CD4-positive, alpha-beta T cell treated with Interleukin-2 at 100 ng/mL for 4 hours (primary cell): ENCODE results near the gene ADM5.

Source experiments
- DNase-seq: peaks from one replicate; pipeline ENCODE4 v3.0.0-alpha.2; 2020; ENCODE audit warnings: low spot score

ADM5 gene

DNA sequence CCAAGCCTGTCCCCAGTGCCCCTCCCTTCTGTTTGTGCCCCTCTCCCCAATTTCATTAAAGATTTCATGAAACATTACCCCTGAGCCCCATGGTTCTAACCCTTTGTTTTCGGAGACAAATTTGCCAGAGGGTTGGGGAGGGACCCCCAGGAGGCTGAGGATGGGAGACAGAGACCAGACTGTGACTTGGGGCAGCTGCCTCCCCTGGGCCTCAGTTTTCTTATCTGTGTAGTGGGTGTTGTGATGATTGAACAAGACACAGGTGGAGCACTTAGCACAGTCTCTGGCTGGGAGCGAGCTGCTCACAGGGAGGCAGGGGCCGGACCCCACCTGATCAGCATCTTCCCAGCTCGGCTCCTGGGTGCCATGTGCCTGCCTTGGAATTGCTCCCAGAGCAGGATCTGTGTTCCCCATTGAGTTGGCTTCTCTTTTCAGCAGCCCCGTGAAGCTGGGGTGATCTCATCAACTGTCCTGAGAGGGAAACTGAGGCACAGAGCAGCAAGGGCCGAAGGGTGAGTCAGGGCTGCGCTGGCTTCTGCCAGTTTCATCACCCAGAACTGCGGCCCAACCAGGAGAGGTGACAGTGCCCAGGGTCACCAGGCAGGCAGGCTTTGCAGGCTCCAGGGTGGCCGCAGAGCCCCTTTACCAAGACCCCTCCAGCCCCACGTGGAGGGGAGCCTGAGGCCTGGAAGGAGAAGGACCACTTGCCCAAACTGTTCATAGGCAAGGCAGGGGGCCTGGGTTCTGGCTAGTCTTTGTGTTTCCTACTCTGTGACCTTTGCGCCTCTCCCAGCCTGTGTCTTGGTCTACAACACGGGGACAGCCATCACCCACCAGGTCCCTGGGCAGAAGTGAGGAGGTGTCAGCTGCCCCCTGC is 30.6 kb upstream of the ADM5 start:
- DNase-seq = no peak

DNA sequence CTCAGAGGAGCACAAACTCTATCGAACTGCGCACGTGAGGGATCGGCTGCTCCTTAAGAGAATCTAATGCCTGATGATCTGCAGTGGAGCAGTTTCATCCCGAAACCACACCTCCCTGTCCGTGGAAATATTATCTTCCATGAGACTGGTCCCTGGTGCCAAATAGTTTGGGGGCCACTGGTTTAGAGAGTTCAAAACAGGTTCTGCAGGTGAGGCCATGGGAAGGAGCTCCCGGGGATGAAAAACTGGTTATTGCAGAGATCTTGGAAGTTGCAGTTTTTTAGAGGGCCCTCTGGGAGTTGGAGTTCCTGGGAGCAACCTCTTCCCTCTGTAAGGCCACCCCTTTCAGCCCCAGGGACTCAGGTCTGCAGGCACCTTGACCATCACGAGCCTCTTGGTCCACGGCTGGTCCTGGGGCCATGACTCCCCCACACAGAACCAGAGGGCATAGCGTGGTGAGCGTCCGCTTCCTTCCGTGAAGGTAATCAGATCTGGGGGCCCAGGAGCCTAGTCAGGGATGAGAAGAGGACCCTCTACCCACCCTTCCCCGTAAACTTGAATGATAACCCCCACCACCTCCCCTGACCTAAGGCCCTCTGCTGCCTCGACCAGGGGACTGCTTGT is 28.9 kb upstream of the ADM5 start:
- no peak for DNase-seq

DNA sequence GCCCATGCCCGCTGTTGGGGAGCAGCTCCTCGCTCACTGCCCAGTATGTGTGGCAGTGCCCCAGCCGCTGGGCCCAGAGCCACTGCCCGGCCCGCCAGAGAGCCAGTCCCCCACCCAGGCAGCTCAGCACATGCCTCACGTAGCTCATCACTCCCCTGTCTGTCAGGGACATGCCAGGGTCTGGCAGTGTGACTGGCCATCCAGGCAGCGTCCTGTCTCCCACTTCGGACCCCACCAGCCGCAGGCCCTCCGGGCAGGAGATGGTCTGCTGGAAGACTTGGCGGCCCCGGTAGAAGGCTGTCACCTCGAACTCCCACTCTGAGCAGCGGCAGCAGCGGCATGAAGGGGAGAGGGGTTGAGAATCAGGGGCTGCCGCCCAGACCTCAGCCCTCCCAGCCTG is 27.4 kb upstream of the ADM5 start:
- no peak for DNase-seq

DNA sequence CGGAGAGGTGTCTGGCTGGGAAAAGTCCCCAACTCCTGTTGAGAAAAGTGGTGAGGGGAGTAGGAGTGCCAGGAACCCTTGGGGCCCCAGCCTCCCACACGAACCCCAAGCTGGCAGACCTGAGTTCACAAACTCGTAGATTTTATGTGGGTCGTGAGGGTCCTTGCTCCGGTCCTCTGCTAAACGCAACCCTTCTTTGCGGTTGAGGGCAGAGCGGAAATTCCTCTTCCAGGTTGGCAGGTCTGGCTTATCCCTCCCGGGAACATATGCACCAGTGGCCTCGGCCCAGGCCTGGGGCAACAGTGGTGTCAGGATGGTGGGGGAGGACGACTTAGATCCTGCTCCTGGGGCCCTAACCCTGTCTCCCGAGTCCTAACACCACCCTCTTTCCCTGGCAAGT is 26.2 kb upstream of the ADM5 start:
- no peak for DNase-seq

DNA sequence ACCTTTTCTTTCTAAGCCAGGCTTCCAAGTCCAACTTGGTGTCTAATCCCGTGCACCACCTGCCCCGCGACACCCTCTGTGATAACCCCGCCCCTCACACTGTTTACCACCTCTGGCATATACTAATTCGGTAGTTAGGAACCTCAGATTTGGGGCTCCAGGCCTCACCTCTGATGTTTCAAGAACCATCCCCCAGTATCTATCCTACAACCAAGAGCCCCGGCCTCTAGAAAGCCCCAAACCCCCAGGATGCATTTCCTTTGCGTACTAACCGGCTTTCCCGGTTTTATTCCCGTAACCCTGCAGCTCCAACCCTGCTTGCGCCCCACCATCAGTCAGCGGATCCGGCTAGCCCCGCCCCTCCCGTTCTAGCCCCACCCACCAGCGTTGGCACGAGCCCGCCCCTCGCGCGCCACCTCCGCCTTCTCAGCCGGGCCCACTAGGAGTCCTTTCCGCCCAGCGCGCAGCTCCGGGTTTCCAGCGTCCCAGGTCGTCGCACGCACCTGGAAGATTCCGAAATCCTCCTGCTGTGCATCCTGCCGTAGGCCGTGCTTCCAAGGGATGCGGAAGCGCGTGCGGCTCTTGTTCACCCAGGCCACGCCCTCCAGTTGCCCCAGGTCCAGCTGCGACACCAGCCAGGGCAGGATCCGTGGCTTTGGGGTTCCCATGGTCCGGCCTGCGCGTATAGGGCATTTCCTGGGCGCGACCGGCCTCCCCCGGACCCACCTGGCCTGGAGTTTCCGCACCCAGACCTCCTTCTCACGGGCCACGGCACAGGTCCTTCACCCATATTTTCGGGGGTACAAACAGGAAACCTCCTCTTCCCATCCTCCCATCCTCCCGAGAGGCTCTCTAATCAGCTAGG is 25.0 kb upstream of the ADM5 start:
- DNase-seq = peak; percentile 91

DNA sequence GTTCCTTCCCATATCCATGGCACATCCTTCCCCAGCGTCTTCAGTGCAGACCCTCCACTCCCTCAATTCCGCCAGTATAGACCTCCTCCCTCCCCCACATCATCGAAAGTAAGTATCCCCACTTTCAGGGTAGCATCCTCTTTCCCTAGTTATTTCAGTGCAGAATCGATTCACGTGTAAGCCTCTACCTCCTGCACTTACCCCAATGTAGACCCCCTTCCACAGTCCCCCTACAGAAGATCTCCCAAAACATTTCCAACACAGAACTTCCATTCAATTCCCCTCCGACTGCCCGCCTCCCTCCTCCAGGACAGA is 24.4 kb upstream of the ADM5 start:
- no peak for DNase-seq

DNA sequence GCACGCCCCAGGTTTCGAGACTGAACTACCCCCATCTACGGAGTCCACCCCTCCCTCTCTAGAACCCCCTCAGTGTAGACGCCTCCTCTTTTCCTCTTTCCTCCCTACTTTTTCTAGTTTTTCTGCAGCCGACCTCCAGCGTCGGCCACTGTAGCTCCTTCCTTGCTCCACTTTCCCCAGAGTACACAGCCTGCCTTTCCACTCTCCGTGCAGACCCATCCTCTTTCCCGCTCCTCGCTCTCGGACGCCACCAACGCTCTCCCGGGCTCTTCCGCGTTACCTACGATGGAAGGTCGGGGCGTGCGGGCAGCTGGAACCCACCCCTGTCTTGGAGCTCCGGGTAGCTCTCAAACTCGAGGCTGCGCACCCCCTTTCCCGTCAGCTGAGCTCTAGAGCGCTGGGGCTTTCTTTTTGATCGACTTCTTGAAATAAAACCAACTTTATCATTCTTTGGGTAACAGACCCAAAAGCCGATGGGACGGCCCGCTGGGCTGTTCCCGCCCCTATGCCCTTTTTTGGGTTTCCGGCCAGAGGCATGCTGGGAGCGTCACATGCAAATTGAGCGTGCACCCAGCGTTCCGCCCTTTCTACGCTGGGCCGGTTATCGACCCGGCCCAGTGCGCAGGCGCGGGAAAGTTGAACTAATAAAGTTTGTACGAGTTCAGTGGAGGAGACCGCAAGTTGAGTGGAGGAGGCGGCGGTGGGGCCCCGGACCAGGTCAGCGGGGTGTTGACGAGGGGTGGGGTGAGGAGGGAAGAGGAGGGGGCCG is 23.9 kb upstream of the ADM5 start, which contains the start of the genes BCL2L12 and IRF3:
Gene BCL2L12, plus strand, starts transcription at position 583 of the 769 bp plus-strand sequence. CDS start 760 bp downstream, outside the sequence.
Gene IRF3, minus strand, starts transcription at position 507 of the 769 bp plus-strand sequence. CDS start 1,019 bp downstream, outside the sequence.
- peak; percentile 100 for DNase-seq

DNA sequence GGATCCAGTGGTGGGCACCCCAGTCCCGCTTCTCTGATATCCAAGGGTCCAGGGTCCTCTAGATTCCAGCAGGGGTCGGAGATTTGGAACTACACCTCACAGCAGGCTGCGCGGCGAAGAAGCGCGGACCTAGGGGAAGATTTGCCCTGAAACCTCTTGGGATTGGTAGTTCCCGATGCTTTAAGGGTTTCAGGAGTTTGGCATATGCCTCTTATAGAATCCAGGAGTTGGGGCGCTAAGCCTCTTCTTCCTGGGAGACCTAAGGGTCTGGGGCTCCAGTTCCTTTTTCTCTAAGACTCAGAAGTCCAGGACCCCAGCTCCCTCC is 23.3 kb upstream of the ADM5 start:
- no peak for DNase-seq

DNA sequence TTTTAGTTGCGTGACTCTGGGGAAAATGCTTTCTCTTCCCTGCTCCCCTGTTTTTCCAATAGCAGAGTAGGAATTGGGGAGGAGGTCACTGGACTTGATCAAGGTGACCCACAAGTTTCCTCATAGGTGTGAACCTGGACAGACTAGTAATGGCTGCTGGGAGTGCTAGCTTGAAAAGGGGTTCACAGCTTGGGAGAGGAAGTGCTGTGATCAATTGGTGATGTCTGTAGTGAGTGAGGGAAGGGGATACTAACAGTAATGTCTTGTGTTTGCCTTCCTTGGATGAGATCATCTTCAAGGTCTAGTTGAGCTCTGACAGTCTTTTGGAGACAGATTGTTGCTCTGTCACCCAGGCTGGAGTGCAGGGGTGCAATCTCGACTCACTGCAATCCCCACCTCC is 21.9 kb upstream of the ADM5 start:
- DNase-seq = no peak

DNA sequence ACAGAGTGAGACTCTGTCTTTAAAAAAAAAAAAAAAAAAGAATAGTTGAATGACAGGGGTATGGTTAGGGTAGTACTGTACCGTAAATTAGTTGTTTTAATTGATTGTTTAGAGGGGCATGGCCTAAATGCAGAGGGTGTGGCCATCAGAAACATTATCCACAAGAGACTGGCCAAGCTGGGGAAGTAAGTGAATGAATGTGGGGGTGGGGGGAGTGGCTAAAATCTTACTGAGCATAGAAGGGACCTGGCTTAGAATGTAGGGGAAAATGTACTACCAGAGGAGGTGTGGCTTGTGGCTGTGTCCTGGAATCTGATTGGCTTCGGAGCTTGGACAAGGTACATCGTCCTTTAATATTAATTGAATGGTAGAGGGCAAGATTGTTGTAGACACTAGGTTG is 19.9 kb upstream of the ADM5 start:
- DNase-seq = no peak

DNA sequence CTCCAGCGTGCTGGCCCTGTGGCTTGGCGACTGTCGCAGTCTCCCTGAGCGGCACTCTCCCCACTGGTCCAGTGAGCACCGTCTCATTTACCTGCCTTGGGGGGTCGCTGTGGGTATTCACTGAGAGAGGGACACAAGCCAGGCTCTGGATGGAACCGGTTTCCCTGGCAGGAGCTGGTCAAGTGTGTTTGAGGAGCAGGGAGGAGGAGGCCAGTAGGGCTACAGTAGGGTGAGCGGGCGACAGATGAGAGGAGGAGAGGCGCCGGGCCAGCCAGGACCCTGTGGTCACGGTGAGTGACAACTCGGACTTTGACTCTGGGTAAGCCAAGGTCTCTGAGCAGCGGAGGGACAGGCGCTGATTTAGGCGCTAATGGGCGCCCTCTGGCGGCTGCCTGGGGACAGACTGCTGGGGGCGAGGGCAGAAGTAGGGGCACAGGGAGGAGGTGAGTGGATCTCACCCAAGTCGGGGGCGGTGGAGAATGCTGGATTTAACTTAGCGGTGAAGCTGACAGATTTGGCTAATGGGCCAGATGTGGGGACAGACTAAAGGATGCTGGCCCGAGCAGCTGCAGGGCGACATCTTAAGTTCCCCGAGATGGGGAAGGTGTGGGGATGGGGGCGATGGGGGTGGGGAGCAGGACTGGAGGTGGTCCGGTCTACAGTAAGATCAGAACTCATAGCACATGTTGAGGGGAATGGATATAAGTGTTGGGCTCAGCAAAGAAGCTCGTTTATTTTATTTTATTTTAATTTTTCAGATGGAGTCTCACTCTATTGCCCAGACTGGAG is 17.1 kb upstream of the ADM5 start:
- DNase-seq = peak; percentile 76

DNA sequence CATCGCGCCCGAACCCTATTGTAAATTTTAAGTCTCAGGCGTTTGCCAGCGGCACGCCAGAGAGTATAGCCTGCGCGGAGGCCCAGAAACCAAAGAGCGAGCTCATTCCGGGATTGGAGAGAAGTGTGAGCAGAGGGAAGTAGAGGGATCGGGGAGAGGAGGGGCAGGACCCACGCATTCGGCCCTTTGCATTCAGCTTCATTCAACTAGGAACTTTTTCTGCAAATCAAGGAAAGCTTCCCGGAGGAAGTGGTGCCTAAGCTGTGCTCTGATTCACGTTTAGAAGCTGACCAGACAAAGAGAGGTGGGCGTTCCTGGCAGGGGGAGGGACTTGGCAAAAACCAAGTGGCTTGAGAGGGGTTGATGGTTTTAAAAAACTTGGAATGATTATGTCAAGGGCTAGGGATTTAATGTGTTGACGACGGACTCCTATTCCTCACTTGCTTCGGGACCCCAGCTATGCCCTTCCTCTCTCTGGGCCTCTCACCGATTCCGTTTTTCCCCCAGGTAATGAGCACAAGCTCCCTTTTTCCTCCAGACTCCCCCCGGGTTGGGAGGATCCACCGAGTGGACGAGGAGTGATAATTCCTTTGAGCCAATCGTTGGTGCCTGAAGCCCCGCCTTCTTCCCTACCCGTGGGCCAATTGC is 13.1 kb upstream of the ADM5 start:
- DNase-seq = no peak

DNA sequence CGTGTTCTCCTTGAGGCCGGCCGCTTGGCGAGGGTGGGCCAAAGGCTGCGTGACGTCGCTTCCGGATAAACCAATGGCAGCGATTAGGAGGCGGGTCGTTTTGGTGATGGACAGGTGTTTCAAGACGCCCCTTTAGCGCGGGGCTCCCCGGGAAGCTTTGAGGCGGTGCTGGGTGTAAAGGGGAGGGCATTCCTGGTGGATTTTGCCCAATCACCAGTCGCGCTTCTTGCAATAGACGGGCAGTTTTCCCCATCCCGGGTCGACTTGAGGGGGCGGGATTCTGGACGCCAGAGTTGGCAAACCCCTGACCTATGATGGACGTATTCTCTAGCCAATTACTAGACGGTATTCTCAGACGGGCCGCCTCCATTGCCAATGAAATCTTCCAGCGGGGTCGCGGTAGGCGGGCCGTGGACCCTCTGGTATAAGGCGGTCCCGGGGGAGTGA is 12.6 kb upstream of the ADM5 start:
- DNase-seq = peak; percentile 100

DNA sequence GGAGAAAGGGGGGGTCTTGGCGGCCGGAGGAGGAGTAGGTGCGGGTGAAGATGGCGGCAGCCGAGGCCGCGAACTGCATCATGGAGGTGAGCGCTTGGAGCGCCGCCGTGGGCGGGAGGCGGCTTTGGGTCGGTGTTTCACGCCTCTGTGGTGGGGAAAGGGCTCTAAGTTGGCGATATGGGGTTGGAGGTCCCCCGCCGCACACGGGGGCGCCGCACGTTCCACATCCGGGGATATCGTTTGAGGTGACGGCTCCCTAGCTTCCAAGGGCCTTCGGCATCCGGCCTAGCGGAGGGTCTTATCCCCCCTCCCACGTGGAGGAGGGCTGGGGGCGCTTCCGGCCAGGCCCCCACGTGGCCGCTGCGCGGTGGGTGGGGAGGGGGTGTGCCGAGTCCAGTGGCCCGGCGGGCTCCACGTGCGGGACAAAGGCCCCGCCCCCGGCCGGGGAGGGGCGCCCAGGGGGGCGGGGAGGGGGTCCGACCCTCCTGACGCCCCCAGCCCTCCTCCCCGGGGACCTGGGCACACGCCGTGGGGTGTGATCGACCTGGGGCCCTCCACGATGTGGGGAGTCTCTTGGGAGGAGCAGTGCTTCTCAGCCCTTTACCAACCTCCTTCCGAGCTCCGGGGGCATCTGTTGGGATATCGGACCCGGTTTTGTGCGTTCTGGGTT is 12.0 kb upstream of the ADM5 start, which contains the start of gene PRMT1:
Gene PRMT1, plus strand, starts transcription at position 41 of the 670 bp plus-strand sequence. Its CDS starts 10 bp downstream, at position 51.
- no peak for DNase-seq

DNA sequence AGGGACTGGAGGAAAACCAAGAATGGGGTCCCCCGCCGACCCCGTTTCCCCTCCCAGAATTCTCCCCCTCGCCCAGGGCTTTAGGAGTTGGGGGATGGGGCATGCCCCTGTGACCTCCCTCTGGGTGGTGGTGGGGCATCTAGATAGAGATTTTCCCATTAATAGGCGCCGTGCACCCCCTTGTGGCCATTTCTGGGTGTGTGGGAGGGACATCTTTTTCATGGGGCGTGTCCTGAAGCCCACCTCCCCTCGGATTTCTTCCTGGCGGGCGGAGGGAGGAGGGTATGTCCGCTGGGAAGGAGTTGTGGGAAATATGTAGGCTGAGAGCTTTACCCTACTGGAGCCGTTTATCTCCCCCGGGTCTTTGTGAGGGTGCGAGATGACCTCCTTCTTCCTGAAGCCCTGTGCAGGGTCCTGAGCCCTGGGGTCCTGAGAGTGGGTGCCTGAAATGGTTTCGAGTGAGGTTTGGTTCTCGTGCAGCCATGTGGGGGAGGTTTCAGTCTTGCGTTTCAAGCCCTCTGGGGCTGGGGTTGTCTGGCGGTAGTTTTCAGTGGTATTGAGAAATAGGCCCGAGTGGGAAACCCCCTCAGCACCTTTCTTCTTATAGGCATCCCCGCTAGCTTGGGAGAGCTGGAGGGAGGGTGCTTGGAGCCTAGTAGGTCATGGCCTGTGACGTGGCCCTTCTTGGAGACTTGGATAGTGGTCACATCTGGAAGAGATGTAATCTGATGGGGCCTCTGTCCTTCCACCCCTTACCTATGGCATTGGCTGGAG is 11.3 kb upstream of the ADM5 start:
- DNase-seq = peak; percentile 80

DNA sequence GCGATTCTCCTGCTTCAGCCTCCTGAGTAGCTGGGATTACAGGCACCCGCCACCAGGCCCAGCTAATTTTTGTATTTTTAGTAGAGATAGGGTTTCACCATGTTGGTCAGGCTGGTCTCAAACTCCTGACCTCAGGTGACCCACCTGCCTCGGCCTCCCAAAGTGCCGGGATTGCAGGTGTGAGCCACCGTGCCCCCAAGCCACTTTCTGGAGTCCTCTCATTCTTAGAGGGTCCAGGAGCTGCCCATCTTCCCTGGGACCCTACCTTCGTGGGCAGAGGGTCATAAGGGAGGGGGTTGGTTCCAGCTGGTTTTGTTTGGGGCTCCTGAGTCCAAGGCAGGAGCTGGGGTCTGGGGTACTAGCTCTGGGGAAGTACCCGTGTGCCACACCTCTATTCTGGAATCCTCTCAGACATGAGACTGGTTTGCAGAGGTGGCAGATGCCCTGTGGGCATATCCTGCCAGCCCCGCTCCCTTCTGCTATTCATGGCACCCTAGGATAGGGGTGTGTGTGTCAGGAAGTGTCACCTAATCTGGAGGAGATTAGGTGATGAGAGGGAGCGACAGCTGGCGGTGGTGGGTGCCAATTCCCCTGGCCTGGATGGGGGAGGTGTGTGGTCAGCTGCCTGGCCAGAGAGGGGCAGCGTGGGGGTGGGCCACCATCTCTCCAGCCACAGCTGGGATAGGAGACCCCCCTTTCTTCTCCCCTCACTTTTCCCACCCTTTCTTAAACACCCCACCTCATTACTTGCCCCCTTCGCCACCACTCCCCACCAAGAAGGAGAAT is 10.2 kb upstream of the ADM5 start:
- DNase-seq = no peak

DNA sequence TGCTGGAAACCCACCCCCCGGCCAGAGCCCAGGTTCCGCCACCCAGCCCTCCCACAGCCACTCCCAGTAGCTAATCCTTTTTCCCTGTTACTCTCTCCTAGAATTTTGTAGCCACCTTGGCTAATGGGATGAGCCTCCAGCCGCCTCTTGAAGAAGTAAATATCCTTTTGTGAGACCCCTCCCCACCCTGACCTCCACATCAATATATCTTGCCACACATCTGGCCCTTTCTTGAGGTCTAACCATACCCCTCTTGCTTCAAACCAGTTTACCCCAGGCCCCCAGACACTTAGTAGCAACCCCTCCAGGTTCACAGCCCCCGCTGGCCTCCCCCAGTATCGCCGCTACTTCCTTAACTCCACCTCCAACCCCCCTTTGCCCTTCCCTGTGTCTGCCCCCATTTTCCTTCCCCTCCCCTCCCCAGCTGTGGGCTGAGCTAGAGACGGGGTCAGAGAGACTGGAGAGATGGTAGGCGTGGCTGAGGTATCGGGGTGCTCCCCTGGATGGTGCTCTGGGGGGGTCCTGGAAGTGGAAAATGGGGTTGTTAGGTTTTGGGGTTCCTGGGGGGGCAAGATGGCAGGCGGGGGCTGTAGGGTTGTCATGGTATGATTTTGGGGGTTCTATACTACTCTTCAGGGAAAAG is 9.5 kb upstream of the ADM5 start:
- no peak for DNase-seq
